Neutrophil (primary cell): ENCODE data around the gene EML6.

Experiments used
- H3K27ac ChIP-seq: fragments of 200-600 bp; sonication (generic); 2 replicates; pipeline ENCODE4 v1.5.1; 2016; ENCODE audit warnings: mild to moderate bottlenecking, moderate library complexity
- H3K27me3 ChIP-seq: fragments of 200-600 bp; sonication (generic); 2 replicates; pipeline ENCODE4 v1.6.0; 2016; ENCODE audit warnings: mild to moderate bottlenecking
- H3K36me3 ChIP-seq: fragments of 200-600 bp; sonication (generic); 2 replicates; pipeline ENCODE4 v1.5.1; 2017
- H3K4me1 ChIP-seq, 2 experiments: fragments of 200-600 bp in 1 of 2; sonication (generic) in 1 of 2; 1 replicate in 1 of 2; 2 replicates in 1 of 2; pipeline versions ENCODE4 v1.5.1 to v1.6.1; 2013 to 2016; ENCODE audit warnings: low read depth in 1 of 2, low read length in 1 of 2, mild to moderate bottlenecking in 1 of 2, moderate library complexity in 1 of 2; ENCODE audit not compliant: control insufficient read depth in 1 of 2, insufficient read depth in 1 of 2
- H3K4me3 ChIP-seq, 2 experiments: fragments of 200-600 bp in 1 of 2; sonication (generic) in 1 of 2; 1 replicate in 1 of 2; 2 replicates in 1 of 2; pipeline ENCODE4 v1.5.1; 2013 to 2016; ENCODE audit warnings: low read depth in 1 of 2, low read length in 1 of 2, mild to moderate bottlenecking in 1 of 2, moderate library complexity in 1 of 2
- H3K9me3 ChIP-seq: fragments of 200-600 bp; sonication (generic); 2 replicates; pipeline ENCODE4 v1.5.1; 2016
- TF ChIP-seq, protein P1 (sequence below): fragments of 200-600 bp; sonication (generic); IDR thresholded peaks from 2 replicates; pipeline ENCODE4 v1.5.1; 2016; ENCODE audit warnings: antibody characterized with exemption

Gene EML6

DNA sequence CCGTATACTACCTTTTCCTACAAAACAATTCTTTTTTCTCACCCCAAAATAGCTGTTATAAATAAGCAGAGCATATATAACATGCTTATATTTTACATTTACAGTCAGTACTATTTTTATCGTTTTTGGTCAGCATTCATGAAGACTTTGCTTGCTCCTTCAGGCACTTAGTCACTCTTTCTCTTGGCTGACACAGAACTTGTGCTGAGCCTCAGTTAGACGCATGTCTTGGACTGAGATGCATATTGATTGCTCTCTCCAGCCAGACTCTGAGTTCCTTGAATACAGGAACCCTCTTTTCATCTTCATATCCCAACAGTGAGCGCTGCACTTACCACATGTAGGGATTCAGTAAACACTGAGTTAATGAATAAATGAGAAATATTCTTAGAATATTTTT is 168.4 kb downstream of the EML6 start:
- no peak overlapping the region for H3K27ac ChIP-seq
- H3K9me3 ChIP-seq, result no peaks in the 10 kb centered on the region
- H3K27me3 ChIP-seq, result no peaks in the 10 kb centered on the region
- TF ChIP-seq, protein P1, sequence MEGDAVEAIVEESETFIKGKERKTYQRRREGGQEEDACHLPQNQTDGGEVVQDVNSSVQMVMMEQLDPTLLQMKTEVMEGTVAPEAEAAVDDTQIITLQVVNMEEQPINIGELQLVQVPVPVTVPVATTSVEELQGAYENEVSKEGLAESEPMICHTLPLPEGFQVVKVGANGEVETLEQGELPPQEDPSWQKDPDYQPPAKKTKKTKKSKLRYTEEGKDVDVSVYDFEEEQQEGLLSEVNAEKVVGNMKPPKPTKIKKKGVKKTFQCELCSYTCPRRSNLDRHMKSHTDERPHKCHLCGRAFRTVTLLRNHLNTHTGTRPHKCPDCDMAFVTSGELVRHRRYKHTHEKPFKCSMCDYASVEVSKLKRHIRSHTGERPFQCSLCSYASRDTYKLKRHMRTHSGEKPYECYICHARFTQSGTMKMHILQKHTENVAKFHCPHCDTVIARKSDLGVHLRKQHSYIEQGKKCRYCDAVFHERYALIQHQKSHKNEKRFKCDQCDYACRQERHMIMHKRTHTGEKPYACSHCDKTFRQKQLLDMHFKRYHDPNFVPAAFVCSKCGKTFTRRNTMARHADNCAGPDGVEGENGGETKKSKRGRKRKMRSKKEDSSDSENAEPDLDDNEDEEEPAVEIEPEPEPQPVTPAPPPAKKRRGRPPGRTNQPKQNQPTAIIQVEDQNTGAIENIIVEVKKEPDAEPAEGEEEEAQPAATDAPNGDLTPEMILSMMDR, result no peak
- H3K4me3 ChIP-seq, result no peak overlapping the region
- H3K4me1 ChIP-seq, result no peaks in the 10 kb centered on the region
- H3K36me3 ChIP-seq, result no peaks in the 10 kb centered on the region

DNA sequence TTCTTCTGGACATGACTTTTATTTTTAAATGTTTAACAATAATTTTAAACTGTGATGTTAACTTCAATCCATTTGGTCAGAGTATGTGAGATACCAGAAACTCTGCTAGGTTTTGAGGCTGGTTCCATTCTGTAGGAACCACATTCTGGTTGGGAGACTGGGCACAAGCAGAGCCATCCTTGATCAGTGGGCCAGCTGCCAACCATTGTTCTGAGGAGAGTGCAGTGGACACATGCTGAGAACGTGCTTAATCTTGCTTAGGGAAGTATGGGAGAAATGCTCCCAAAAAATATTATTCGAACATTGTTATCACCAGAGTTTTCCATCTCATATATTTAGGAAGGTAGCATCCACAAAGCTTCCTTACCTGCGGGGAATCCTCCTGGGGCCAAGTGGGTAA is 171.0 kb downstream of the EML6 start:
- Histone ChIP-seq H3K9me3 (no peaks in the 10 kb centered on the region), H3K4me1 (no peaks in the 10 kb centered on the region), H3K27ac (no peak overlapping the region), H3K4me3 (no peak overlapping the region), H3K27me3 (no peaks in the 10 kb centered on the region), H3K36me3 (no peaks in the 10 kb centered on the region)
- TF ChIP-seq, protein P1, result no peak

DNA sequence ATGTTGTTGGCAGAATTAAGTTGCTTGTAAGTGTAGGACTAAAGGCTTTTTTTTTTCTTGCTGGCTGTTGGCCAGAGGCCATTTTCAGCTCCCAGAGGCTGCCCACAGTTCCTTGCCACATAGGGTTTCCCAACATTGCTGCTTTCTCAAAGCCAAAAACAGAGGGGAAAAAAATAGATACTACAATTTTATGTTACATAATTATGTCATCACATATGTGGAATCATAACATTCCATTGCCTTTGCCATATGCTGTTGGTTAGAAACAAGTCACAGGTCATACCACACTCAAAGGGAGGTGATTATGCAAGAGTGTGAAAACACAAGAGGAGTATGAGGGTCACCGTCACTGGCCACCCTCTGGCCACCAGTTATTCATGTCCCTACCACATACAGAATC is 172.3 kb downstream of the EML6 start:
- Histone ChIP-seq H3K36me3 (no peaks in the 10 kb centered on the region), H3K4me1 (no peaks in the 10 kb centered on the region), H3K27ac (no peak overlapping the region), H3K4me3 (no peak overlapping the region), H3K9me3 (no peaks in the 10 kb centered on the region), H3K27me3 (no peaks in the 10 kb centered on the region)
- TF ChIP-seq, protein P1, result no peak

DNA sequence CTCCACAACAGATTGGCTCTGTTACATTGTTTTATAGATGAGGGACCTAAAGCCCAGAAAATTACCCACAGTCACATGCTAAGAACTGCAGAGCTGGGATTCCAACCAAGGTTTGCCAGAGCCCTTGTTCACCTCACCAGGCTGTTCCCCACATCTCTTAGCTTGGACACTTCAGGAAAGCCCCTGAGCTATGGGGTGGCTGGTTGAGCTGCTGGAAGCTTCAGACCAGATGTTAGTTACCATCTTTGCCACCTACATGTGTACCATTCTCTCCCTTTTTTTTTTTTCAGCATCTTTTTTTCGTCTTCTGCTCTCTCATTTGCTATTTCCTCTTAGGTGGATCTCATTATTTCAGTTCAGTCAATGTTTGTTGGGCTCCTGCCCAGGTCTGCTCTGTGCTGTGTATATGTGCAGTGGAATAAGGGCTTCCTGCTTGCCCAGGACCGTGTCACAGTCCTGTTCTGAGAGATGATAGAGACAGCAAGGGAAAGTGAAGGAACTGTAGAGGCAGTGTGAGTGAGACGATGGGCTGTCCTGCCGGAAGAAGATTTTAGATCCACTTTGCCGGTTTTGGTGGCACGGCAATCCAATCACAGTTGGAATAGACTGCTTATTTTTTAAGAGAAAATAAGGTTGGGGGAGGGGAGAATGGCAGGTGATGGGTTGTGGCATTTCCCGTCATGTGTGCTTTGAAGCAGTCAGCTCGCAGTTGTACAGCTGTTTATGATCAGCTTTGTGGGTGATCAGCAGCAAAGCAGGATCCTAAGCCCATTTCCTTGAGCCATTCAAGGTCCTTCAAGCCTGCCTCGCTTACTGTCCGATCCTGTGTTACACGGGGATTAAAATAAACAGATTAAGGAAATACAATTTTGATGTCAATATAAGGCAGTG is 174.2 kb downstream of the EML6 start:
- H3K4me1 ChIP-seq, result no peaks in the 10 kb centered on the region
- TF ChIP-seq, protein P1, result no peak
- no peak overlapping the region for H3K27ac ChIP-seq
- no peak overlapping the region for H3K4me3 ChIP-seq
- H3K27me3 ChIP-seq, result no peaks in the 10 kb centered on the region
- H3K9me3 ChIP-seq, result no peaks in the 10 kb centered on the region
- H3K36me3 ChIP-seq, result no peaks in the 10 kb centered on the region

DNA sequence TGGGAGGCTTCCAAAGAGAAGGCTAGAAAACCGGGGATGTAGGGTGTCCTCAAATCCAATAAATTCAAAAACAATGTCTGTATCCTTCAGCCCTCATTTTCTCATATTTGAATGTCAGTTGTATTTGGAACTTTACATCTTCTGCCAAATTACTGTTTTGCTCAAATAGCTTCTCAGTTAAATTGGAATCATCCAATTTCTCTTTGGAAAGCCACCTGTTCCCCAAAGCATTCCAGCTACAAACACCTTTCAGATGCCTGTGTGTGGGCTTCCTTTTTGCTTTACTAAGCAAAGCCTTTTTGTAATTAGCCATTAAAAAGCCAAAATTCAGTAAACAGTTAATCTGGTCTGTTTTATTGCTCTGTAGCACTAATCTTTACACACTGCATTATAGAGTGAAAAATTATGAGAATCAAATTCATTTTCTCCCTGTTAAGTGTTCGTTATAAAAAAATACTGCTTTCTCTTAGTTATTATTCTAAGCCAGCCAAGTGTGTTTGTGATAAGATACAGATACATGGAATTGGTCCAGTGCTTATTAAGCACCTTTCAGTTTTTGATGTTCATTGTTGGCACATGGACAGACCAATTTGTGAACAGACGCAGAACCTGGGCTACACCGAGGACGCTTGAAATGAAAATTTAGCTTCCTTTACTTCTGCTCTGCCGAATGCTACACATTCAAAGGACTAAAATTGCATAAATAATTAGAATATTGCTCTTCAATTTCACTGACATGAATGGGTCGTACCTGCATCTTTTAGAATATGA is 175.2 kb downstream of the EML6 start:
- H3K36me3 ChIP-seq, result no peaks in the 10 kb centered on the region
- H3K27me3 ChIP-seq, result no peaks in the 10 kb centered on the region
- no peaks in the 10 kb centered on the region for H3K9me3 ChIP-seq
- no peaks in the 10 kb centered on the region for H3K4me1 ChIP-seq
- H3K4me3 ChIP-seq, result no peak overlapping the region
- no peak overlapping the region for H3K27ac ChIP-seq
- TF ChIP-seq, protein P1, result no peak
